HG03521 (cell line): ENCODE results near the gene EDN1.

Experiments used
- ATAC-seq: cut with Tn5 transposase; IDR thresholded peaks from one replicate; pipeline ENCODE4 v1.9.1; 2021; ENCODE audit warnings: mild to moderate bottlenecking, moderate library complexity; ENCODE audit not compliant: unreplicated experiment

The EDN1 gene

GRCh38 chr6:12289933-12290820, at the start of gene EDN1:
Gene EDN1, plus strand, starts transcription at chr6:12290361. Its CDS starts 269 bp downstream, at chr6:12290630.
- ATAC-seq = peak; percentile 80

DNA sequence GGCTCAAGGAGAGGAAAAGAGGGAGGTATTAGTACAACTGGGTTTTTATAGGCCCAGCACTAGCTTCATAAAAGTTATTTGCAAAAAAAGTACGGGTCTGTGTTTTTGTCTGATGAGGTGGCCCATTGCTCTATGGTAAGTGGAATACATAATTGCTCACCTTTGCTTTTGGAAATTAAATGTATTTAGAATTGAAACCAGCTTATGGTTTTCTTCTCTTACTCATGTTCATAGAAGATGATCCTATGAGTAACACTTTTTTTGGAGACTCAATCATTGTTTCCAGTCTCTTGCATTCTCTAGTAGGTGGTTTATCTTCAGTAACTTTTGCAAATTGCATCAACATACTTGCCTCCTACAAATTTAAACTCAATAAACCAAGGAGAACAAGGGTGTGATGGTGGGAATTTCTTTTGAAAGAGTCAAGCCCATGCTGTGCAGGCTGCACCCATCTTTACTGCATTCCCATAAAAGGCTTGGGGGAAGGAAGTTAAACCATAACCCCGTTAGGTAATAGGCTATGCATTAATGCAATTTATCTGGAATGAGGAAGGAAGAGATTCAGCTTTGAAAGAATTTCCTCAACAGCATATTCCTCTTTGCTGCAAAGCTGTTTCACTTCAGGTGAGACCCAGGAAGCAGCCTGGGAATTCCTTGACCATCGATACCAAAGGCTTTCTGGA, 48.5 kb upstream of the EDN1 start:
- no peak for ATAC-seq

GRCh38 chr6:12243169-12243568, 47.0 kb upstream of the EDN1 start:
- no peak for ATAC-seq

GRCh38 chr6:12245360-12245759, 44.8 kb upstream of the EDN1 start:
- no peak for ATAC-seq

DNA sequence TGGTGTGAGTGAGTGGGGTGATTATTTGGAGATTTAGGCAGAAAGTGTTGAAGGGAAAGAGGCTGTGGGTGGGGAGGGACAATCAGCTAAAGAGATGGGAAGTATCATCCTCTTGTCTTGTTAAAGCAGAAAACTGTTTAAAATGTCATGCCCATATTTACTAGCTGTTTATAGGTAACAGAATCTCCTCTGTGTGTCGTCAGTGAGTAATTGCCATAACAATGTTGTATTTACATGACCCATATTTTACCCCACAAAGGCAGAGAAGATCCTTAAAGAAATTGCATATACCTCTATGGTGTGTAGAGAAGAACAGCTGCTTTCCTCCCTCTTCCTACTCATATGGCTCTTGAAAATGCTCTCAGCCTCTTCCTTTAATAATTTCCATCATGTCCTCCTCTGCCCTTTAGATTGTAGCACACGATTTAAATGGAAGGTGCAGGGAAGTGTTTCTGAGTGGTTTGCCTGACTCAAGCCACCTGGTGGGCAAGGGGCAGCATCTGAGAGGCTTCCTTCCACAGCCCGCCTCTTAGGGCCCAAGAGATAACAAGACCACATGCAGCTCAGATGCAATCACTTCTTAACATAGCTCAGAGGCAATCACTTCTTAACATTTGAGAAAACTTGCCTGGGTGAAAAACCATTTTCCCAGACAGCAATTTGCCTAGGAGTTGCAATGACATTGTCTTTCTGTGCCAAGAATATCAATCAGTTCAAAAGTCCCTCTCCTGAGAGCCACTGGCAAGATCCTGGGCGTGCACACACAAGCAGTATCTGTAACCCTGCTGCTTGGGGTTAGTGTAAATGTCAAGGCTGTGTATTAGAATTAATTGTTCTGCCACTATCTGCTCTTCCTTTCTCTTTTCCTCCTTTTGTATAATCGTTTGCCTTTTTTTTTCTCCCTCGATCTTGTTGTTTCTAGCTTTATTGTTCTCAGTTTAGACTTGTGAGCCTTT, 44.1 kb upstream of the EDN1 start:
- no peak for ATAC-seq

DNA sequence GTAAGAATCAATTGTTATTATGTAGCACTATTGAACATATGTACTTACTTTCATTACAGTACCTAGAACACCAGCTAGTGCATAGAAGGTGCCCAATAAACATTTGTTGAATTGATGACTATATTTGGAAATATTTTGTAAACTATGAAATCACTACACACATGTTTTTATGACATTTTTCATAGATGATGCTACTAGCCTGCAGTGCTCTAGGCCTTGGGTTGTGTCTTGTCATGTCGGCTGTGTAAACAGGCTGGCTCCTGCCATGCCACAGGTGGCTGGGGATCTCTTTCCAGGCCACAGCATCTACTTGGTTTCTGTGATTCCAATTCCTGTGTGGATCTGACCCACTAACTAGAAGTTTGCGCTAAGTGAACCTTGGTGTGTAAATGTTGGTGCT, 43.3 kb upstream of the EDN1 start:
- no peak for ATAC-seq

DNA sequence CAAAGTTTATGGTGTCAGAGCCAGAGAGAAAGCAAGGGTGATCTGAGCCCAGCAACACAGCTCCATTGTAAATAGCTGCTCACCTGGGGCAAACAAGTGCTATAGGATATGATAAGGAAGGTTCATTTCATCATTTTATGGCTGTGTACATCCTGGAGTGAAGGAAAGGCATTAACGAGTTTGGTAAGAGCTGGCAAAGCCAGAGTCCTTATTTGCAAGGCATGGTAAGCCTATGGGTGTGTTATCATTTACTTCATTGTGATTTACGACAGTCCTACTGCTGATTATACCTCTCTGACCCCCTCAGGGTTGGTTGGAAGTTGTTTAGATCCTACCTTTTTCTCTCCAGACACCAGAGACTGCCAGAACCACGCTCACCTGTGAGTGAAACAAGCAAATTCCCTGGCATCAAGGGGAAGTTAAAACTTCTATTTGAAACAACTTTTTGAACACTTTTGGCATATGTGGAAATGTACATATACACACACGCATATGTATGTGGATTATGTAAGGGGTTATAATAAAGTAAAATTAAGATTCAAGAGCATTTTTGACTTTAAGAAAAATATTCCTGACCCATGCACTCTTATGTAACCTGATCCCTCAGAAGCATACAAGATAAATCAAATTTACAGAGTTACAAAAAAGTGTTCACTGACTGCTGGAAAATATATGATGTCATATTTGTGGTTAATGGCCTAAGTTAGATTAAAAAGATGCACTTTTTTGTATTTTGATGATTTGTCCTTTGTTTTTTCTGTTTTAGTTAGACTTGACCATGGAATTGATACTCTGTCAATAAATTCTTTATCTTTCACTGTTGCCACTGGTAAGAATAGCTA, 40.4 kb upstream of the EDN1 start:
- no peak for ATAC-seq

DNA sequence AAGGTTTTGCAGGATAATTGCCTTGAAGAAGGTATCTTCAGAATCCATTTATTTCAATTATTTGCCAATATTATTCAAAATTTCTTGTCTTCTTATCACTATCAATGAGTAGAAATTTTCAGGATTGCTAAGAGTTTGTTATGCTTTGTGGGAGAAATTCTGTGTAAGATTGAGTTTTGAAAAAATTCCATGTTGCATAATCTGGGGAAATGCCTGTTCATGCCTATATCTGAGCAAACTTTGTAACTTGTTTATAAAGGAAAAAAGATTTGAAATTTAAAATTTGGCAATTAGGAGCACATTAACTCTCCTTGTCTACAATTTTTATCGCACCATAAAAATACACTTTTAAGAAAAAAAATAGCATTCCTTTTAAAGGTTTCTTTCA, 39.8 kb upstream of the EDN1 start:
- no peak for ATAC-seq

DNA sequence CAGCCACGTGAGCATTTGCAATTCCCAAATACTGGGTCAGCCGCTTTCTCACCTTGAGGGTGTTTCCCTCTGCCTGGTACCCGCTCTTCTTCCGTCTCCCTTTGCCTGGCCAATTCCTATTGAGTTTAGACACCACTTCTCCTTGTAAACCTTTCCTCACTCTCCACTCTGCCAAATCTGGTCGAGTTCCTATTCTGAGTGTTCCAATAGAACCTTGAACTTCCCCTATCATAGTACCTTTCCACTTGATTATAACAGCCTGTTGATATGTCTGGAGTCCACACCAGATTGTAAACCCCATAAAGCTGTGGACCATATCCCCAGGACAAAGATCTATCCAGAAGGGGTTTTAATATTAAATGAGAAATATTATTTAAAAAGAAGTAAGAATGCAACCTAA, 36.0 kb upstream of the EDN1 start:
- ATAC-seq = no peak

DNA sequence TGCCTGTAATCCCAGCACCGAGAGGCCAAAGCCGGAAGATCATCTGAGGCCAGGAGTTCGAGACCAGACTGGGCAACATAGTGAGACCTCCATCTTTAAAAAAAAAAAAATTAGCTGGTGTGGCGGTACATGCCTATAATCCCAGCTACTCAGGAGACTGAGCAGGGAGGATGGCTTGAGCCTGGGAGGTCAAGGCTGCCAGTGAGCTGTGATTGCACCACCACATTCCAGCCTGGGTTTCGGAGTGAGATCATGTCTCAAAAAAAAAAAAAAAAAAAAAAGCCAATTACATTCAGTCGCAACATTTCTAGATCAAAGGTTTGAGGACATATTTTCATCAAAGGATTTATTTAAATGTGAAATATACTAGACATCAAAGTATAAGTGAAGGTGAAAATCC, 32.0 kb upstream of the EDN1 start:
- ATAC-seq = no peak

DNA sequence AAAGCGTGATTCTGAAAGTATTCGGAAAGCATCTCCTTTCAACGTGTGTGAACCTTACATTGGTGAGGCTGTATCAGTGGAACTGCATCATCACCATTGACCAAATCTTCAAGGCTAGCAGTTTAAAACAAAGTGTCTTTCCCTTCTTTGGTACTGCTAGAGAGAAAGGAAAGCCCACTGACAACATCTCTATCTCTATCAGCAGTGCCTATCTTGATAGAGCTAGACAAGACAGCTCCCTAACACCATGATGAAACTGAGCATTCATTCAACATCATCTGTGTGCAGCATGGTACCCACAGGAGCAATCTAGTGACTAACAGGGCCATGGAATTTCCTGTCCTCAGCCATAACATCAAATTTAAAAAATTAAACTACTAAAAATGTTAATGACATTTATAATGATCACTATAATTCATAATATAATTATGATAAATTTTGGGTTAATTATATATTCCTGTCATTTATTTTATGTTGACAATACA, 31.5 kb upstream of the EDN1 start:
- ATAC-seq = no peak

- ATAC-seq = no peak
Observed at GRCh38 chr6:12260458-12261093, 29.6 kb upstream of the EDN1 start.

GRCh38 chr6:12261502-12261901, 28.7 kb upstream of the EDN1 start:
- ATAC-seq = no peak

DNA sequence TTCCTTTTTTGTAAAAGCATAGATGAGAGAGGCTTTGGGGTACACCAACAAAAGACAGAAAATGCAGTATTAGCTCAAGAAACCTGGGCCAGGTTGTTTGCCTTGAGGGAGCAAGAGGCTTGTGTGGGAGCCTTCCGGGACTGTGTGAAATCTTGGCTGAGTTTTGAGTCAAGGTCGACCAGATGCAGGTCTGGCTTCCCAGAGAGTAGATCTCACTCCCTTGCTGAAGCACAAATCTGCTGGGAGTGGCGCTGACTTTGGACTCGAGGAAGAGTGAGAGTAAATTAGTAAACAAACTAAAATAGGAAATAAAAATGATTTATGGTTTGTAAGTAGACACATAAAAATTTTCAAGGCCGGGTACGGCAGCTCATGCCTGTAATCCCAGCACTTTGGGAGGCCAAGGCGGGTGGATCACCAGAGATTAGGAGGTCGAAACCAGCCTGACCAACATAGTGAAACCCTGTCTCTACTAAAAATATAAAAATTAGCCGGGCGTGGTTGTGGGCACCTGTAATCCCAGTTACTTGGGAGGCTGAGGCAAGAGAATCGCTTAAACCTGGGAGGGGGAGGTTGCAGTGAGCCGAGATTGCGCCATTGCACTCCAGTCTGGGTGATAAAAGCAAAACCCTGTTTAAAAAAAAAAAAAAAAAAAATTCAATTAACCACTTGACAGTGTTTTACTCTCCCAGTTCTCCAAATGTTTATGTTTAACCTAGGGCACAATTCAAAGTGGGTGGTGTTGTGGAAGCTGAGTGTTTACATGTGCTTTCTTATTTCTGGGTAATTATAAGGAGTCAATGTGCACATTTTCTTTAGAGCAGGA, 27.7 kb upstream of the EDN1 start:
- ATAC-seq = no peak

DNA sequence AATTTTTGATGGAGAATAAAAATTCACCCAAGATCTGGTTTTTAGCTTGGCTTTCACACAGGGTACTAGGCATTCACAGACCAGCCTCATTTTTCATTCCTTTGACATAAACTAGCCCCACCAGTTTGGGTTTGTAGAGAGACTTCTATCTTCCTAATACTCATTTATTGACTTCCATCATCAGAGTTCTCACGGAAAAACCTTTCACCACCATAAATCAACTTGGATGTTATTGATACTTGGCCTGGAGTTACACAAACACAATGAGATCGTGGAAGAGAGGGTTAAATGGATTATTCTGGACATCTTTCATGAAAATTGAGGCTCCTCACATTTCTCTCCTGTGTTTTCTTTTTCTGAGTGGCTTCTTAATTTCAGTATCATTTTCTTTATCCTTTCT, 26.8 kb upstream of the EDN1 start:
- no peak for ATAC-seq

- no peak for ATAC-seq
Observed at GRCh38 chr6:12264671-12265070, 25.5 kb upstream of the EDN1 start.

DNA sequence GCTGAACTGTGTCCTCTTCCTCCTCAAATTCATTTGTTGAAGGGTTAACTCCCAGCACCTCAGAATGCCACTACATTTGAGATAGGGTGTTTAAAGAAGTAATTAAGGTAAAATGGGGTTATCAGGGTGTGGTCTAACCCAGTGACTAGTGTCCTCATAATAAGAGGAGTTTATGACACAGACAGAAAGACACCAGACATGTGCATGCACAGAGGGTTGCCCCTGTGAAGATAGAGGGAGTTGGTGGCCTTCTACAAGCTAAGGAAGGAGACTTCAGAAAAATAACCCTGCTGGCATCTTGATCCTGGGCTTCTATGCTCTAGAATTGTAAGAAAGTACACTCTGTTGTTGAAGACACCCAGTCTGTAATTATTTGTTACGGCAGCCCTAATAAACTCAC, 24.9 kb upstream of the EDN1 start:
- no peak for ATAC-seq

GRCh38 chr6:12265791-12266190, 24.4 kb upstream of the EDN1 start:
- ATAC-seq = no peak

GRCh38 chr6:12266571-12266970, 23.6 kb upstream of the EDN1 start:
- no peak for ATAC-seq
